A673 (cell line): ENCODE measurements around the gene ZIC1.

Experiments used
- CTCF ChIP-seq: fragments of 300-800, 200-600 bp; sonication (generic); conservative IDR thresholded peaks from 2 replicates; pipeline ENCODE4 v1.5.1; 2017; ENCODE audit warnings: low read depth, mild to moderate bottlenecking, antibody characterized with exemption, low read length, moderate library complexity, mixed read lengths
- EZH2 ChIP-seq: fragments of 200-600 bp; sonication (generic); IDR thresholded peaks from 2 replicates; pipeline ENCODE4 v1.6.1; 2017; ENCODE audit warnings: borderline replicate concordance, low read depth, mild to moderate bottlenecking, mixed read lengths, antibody characterized with exemption, low read length; ENCODE audit not compliant: poor library complexity, severe bottlenecking

- TF ChIP-seq EZH2 = no peak
- TF ChIP-seq CTCF = no peak
These were observed 18.6 kb downstream of the ZIC1 start for GRCh38 chr3:147427746-147428145.
